Measurements from ENCODE around the gene CCDC18.
"Not testable (repeated sequence)": the region's sequence is repeated elsewhere in the genome, so short reads cannot be mapped to it uniquely, and the experiment has no call there.

Gene CCDC18

GRCh38 chr1:93206567-93206954 lies 26.0 kb downstream of the CCDC18 start:
- H3K4me3 ChIP-seq (ENCODE audit: low read depth, low read length): no peak overlapping the region
- no peak for DNase-seq (ENCODE audit: low read depth)
- TF ChIP-seq CTCF (conservative IDR thresholded peaks at IDR 0.05; ENCODE audit: low read depth, low read length): no peak

GRCh38 chr1:93207211-93207610 lies 26.7 kb downstream of the CCDC18 start:
- TF ChIP-seq CTCF (conservative IDR thresholded peaks at IDR 0.05; ENCODE audit: low read depth, low read length): no peak
- no peak for DNase-seq (ENCODE audit: low read depth)
- H3K4me3 ChIP-seq (ENCODE audit: low read depth, low read length): no peak overlapping the region

GRCh38 chr1:93215322-93215721 lies 34.8 kb downstream of the CCDC18 start:
- TF ChIP-seq CTCF (conservative IDR thresholded peaks at IDR 0.05; ENCODE audit: low read depth, low read length): no peak
- no peak for DNase-seq (ENCODE audit: low read depth)
- H3K4me3 ChIP-seq (ENCODE audit: low read depth, low read length): no peak overlapping the region

- no peak for TF ChIP-seq CTCF (conservative IDR thresholded peaks at IDR 0.05; ENCODE audit: low read depth, low read length)
- peak; percentile 63 for DNase-seq (ENCODE audit: low read depth)
- no peak overlapping the region for H3K4me3 ChIP-seq (ENCODE audit: low read depth, low read length)
Observed at GRCh38 chr1:93219443-93219842, 38.9 kb downstream of the CCDC18 start.

GRCh38 chr1:93220716-93221115 lies 40.2 kb downstream of the CCDC18 start:
- not testable (repeated sequence) for DNase-seq (ENCODE audit: low read depth); H3K4me3 ChIP-seq (ENCODE audit: low read depth, low read length)

- peak; percentile 32 for DNase-seq (ENCODE audit: low read depth)
- TF ChIP-seq CTCF (conservative IDR thresholded peaks at IDR 0.05; ENCODE audit: low read depth, low read length): no peak
- H3K4me3 ChIP-seq (ENCODE audit: low read depth, low read length): no peak overlapping the region
Observed at GRCh38 chr1:93221913-93222312, 41.4 kb downstream of the CCDC18 start.

GRCh38 chr1:93223023-93223675 lies 42.6 kb downstream of the CCDC18 start:
- no peak overlapping the region for H3K4me3 ChIP-seq (ENCODE audit: low read depth, low read length)
- TF ChIP-seq CTCF (conservative IDR thresholded peaks at IDR 0.05; ENCODE audit: low read depth, low read length): no peak
- no peak for DNase-seq (ENCODE audit: low read depth)
